Peyer's patch (tissue), 4 donors: ENCODE measurements around the gene ABR.

ENCODE experiments used
- CTCF ChIP-seq, 6 experiments: fragments of 450-650 bp in 4 of 6; fragments of 200-600 bp in 2 of 6; sonication (generic) in 1 of 6; IDR thresholded peaks; one replicate each; pipeline ENCODE4 v1.5.1; 2017 to 2019; ENCODE audit warnings: antibody characterized with exemption in 6 of 6, mild to moderate bottlenecking in 3 of 6, moderate library complexity in 1 of 6
- POLR2A ChIP-seq, 2 donors: fragments of 450-650 bp; IDR thresholded peaks; one replicate each; pipeline ENCODE4 v1.5.1; 2017; ENCODE audit warnings: antibody characterized with exemption in 2 of 2, mild to moderate bottlenecking in 2 of 2, moderate library complexity in 2 of 2

GRCh38 chr17:1076299-1076981 is 103.3 kb downstream of the ABR start:
- TF ChIP-seq CTCF (IDR thresholded peaks at IDR 0.05) (no peak), POLR2A (IDR thresholded peaks at IDR 0.05) (no peak)
